HepG2 (cell line): ENCODE results near the gene MSI2. TPM values are rescaled to one million over a fixed set of nuclear protein-coding genes. Genes with fewer than 3 reads are reported as not detected.

Source experiments
- CBX5 ChIP-seq: sonication (generic); formaldehyde crosslinking; IDR thresholded peaks from 2 replicates; pipeline ENCODE4 v1.4.0; 2020; ENCODE audit warnings: missing genetic modification reagents, borderline replicate concordance
- CTCF ChIP-seq: sonication (generic); formaldehyde crosslinking; IDR thresholded peaks from 2 replicates; pipeline ENCODE4 v1.5.0; 2020; ENCODE audit warnings: mild to moderate bottlenecking, missing genetic modification reagents, moderate library complexity
- HNRNPLL ChIP-seq: fragments of 200-400 bp; formaldehyde crosslinking; IDR thresholded peaks from 2 replicates; pipeline ENCODE4 v1.6.1; 2017; ENCODE audit warnings: mild to moderate bottlenecking, low read depth, low read length; ENCODE audit not compliant: poor library complexity, severe bottlenecking
- POLR2G ChIP-seq: fragments of 200-400 bp; formaldehyde crosslinking; IDR thresholded peaks from 2 replicates; pipeline ENCODE4 v1.6.1; 2018; ENCODE audit warnings: mild to moderate bottlenecking, low read depth, low read length, moderate library complexity
- THAP9 ChIP-seq: sonication (generic); formaldehyde crosslinking; IDR thresholded peaks from 2 replicates; pipeline ENCODE4; 2020; ENCODE audit warnings: missing genetic modification reagents, mild to moderate bottlenecking, borderline replicate concordance
- ZNF382 ChIP-seq: sonication (generic); formaldehyde crosslinking; IDR thresholded peaks from 2 replicates; pipeline ENCODE4 v1.5.0; 2020; ENCODE audit warnings: missing genetic modification reagents, mild to moderate bottlenecking, borderline replicate concordance
- polyA plus RNA-seq, 8 experiments: library from polyadenylated mRNA; depleted of rRNA in 3 of 8; stranded (reverse) in 7 of 8; unstranded in 1 of 8; fragments of >200 nt; fragmentation: Illumina TruSeq in 4 of 8; extraction: Trizol in 4 of 8; gene quantifications; 2 replicates each; pipeline versions ENCODE4 v1.2.1 to v1.2.3, GENCODE V29; 2011 to 2016; ENCODE audit warnings: low read depth in 4 of 8, missing spikeins in 1 of 8, mixed read lengths in 1 of 8; ENCODE audit not compliant: insufficient read depth in 1 of 8
- total RNA-seq, 5 experiments: library from RNA; depleted of rRNA; stranded (reverse); fragments of >200 nt; fragmentation: Illumina TruSeq; extraction: Trizol; gene quantifications; 2 replicates each; pipeline ENCODE4 v1.2.3, GENCODE V29; 2016; ENCODE audit warnings: low read depth in 1 of 5

The MSI2 gene
- total and polyA plus RNA-seq, 2 of the 13 experiments (the other 11 are each of a cell fraction or from before 2014, with no cell fraction given) = 77.5 to 78.4 TPM

DNA sequence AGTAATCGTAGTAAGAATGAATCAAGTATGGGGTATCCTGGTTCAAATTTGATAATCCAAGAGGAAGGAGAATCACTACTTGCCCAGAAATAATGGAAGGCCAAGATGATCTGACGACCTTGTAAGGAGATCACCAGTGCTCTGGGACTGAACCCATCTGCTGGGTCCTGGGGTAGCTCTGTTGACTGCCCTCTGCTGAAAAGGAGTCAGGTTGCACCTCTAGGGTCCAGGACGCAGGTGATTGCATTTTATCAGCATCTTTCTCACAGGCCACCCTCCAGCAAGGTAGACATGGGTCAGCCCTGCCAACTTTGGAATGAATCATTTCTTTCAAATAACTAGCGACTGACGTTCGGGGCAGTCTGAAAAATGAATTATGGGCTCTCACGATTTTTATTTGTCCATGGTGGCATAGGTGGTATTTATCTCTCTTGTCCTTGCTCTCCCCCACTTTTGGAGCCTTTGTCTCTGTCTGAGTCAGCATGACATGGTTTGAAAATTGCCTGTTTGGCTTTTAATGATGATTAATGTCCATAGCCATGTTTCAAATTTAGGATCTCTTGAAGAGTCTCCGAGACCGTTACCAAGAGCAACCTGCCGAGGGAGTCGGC lies 163.7 kb downstream of the MSI2 start (continued):
- TF ChIP-seq ZNF382 (CRISPR knock-in tag) (no peak), CBX5 (CRISPR knock-in tag) (no peak), THAP9 (CRISPR knock-in tag) (no peak), HNRNPLL (no peak), CTCF (CRISPR knock-in tag) (peak; percentile 31), POLR2G (no peak)
